Body of pancreas (tissue), 4 donors: ENCODE results near the gene PARG.

Source experiments
- POLR2A ChIP-seq, 3 donors: fragments of 450-650 bp; IDR thresholded peaks; one replicate each; pipeline ENCODE4 v1.6.1; 2016; ENCODE audit warnings: antibody characterized with exemption in 3 of 3, mild to moderate bottlenecking in 2 of 3
- TF ChIP-seq, protein P1 (sequence below), 7 experiments: fragments of 450-650 bp in 4 of 7; fragments of 200-600 bp in 3 of 7; sonication (generic) in 3 of 7; IDR thresholded peaks; one replicate each; pipeline ENCODE4 v1.5.1; 2016 to 2019; ENCODE audit warnings: antibody characterized with exemption in 7 of 7

DNA sequence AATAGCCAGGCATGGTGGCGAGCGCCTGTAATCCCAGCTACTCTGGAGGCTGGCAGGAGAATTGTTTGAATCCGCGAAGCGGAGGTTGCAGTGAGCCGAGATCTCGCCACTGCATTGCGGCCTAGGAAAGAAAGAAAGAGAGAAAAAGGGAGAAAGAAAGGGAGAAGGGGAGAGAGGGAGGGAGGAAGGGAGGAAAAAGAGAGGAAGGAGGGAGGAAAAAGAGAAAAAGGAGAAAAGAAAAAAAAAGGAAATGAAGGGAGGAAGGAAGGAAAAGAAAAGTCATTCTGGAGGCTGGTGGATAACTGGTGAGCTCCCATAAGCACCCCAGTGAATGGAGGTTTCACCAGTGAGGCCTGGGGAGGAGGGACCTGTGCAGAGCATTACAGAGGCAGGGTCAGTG, 172.1 kb downstream of the PARG start:
- TF ChIP-seq, protein P1, sequence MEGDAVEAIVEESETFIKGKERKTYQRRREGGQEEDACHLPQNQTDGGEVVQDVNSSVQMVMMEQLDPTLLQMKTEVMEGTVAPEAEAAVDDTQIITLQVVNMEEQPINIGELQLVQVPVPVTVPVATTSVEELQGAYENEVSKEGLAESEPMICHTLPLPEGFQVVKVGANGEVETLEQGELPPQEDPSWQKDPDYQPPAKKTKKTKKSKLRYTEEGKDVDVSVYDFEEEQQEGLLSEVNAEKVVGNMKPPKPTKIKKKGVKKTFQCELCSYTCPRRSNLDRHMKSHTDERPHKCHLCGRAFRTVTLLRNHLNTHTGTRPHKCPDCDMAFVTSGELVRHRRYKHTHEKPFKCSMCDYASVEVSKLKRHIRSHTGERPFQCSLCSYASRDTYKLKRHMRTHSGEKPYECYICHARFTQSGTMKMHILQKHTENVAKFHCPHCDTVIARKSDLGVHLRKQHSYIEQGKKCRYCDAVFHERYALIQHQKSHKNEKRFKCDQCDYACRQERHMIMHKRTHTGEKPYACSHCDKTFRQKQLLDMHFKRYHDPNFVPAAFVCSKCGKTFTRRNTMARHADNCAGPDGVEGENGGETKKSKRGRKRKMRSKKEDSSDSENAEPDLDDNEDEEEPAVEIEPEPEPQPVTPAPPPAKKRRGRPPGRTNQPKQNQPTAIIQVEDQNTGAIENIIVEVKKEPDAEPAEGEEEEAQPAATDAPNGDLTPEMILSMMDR (IDR thresholded peaks at IDR 0.05) = no peak
- no peak for TF ChIP-seq POLR2A (IDR thresholded peaks at IDR 0.05)
